Endothelial cell of umbilical vein (primary cell): ENCODE measurements around the gene ZNF525. TPM values are rescaled to one million over a fixed set of nuclear protein-coding genes. Genes with fewer than 3 reads are reported as not detected.
"Not testable (repeated sequence)": the region's sequence is repeated elsewhere in the genome, so short reads cannot be mapped to it uniquely, and the experiment has no call there.

Experiments used
- BruUV-seq: library from RNA; stranded (reverse); fragments of 400-500 nt; replicated peaks from 2 replicates; lab custom pipeline; 2021; lab: Mats Ljungman, UMichigan
- CTCF ChIA-PET: fragments of 300-600, 350-600 bp; sonication (Branson Sonifier 250); formaldehyde crosslinking; loops from one replicate; lab custom pipeline; 2021; ENCODE audit warnings: antibody characterized with exemption, inconsistent platforms; lab: Charles Lee
- POLR2A ChIA-PET: fragments of 300-600, 350-600 bp; sonication (Branson Sonifier 250); formaldehyde crosslinking; loops from one replicate; lab custom pipeline; 2021; ENCODE audit warnings: antibody characterized with exemption, inconsistent platforms; lab: Charles Lee
- DNase-seq: peaks from one replicate; pipeline ENCODE4 v3.0.0-alpha.2; 2011; ENCODE audit warnings: low read depth, low spot score
- FAIRE-seq: peaks from 2 replicates; lab custom pipeline; 2011; peaks lifted over from hg19 to GRCh38; lab: Jason Lieb, UNC
- H2AFZ ChIP-seq: 2 replicates; pipeline ENCODE4 v1.6.0; 2012; ENCODE audit warnings: low read depth, low read length, control low read depth, inconsistent platforms
- H3K27ac ChIP-seq: 2 replicates; pipeline ENCODE4 v1.5.1; 2011; ENCODE audit warnings: low read depth, mild to moderate bottlenecking, control low read depth, low read length, moderate library complexity; ENCODE audit not compliant: insufficient read depth
- H3K27me3 ChIP-seq, 2 experiments: 2 replicates each; pipeline versions ENCODE4 v1.6.0 to v1.6.1; 2011; ENCODE audit warnings: low read length in 2 of 2, mixed read lengths in 1 of 2; ENCODE audit not compliant: control insufficient read depth in 2 of 2, insufficient read depth in 2 of 2
- H3K36me3 ChIP-seq, 2 experiments: 2 replicates in 1 of 2; 3 replicates in 1 of 2; pipeline ENCODE4 v1.5.1; 2011; ENCODE audit warnings: low read length in 2 of 2, mild to moderate bottlenecking in 1 of 2, moderate library complexity in 1 of 2; ENCODE audit not compliant: control insufficient read depth in 2 of 2, insufficient read depth in 2 of 2; ENCODE audit errors: extremely low read depth in 1 of 2
- H3K4me1 ChIP-seq: 3 replicates; pipeline ENCODE4 v1.5.1; 2011; ENCODE audit warnings: mild to moderate bottlenecking, low read length; ENCODE audit not compliant: control insufficient read depth, insufficient read depth; ENCODE audit errors: extremely low read depth
- H3K4me2 ChIP-seq: 2 replicates; pipeline ENCODE4 v1.6.1; 2011; ENCODE audit warnings: low read length, control low read depth, mixed read lengths; ENCODE audit not compliant: insufficient read depth
- H3K4me3 ChIP-seq, 3 experiments: fragments of 200-600 bp in 1 of 3; sonication (generic), shearing (Covaris generic) in 1 of 3; replicated peaks in 1 of 3; 2 replicates each; pipeline ENCODE4 v1.5.1; 2011 to 2016; ENCODE audit warnings: control low read depth in 3 of 3, low read length in 3 of 3, mild to moderate bottlenecking in 2 of 3, inconsistent platforms in 1 of 3, low read depth in 1 of 3, moderate library complexity in 1 of 3; ENCODE audit not compliant: insufficient read depth in 1 of 3
- H3K79me2 ChIP-seq: 2 replicates; pipeline ENCODE4 v1.6.0; 2012; ENCODE audit warnings: low read length, inconsistent platforms; ENCODE audit not compliant: control insufficient read depth, insufficient read depth
- H3K9ac ChIP-seq: replicated peaks from 2 replicates; pipeline ENCODE3; 2011; ENCODE audit warnings: low read length, control low read depth; ENCODE audit not compliant: insufficient read depth; ENCODE audit errors: extremely low read depth
- H3K9me1 ChIP-seq: replicated peaks from 3 replicates; pipeline ENCODE4 v1.6.0; 2011; ENCODE audit warnings: mild to moderate bottlenecking, low read length; ENCODE audit not compliant: control insufficient read depth, insufficient read depth; ENCODE audit errors: extremely low read depth
- H3K9me3 ChIP-seq: replicated peaks from 2 replicates; pipeline ENCODE4 v1.5.1; 2012; ENCODE audit warnings: low read length, inconsistent platforms; ENCODE audit not compliant: control insufficient read depth, insufficient read depth
- H4K20me1 ChIP-seq: replicated peaks from 2 replicates; pipeline ENCODE3; 2011; ENCODE audit warnings: mild to moderate bottlenecking, low read length; ENCODE audit not compliant: control insufficient read depth, insufficient read depth; ENCODE audit errors: extremely low read depth
- EZH2 ChIP-seq: IDR thresholded peaks from 2 replicates; pipeline ENCODE4 v1.6.1; 2012; ENCODE audit warnings: borderline replicate concordance, low read depth, mild to moderate bottlenecking, moderate library complexity, low read length, inconsistent platforms; ENCODE audit not compliant: severe bottlenecking
- FOS ChIP-seq: IDR thresholded peaks from 2 replicates; pipeline ENCODE4 v1.6.1; 2011; ENCODE audit warnings: mild to moderate bottlenecking, low read length, moderate library complexity, borderline replicate concordance; ENCODE audit not compliant: insufficient read depth
- GATA2 ChIP-seq: IDR thresholded peaks from 2 replicates; pipeline ENCODE4 v1.7.0; 2011; ENCODE audit warnings: low read depth, mild to moderate bottlenecking, moderate library complexity, mixed read lengths, low read length; ENCODE audit not compliant: insufficient read length, insufficient read depth
- JUN ChIP-seq: IDR thresholded peaks from 2 replicates; pipeline ENCODE4 v1.6.1; 2011; ENCODE audit warnings: borderline replicate concordance, low read depth; ENCODE audit not compliant: insufficient read length, insufficient read depth
- MYC ChIP-seq: IDR thresholded peaks from one replicate; pipeline ENCODE4 v1.6.1; 2011; ENCODE audit warnings: mild to moderate bottlenecking, low read depth, low read length
- POLR2A ChIP-seq: IDR thresholded peaks from 2 replicates; pipeline ENCODE4 v1.6.1; 2012; ENCODE audit warnings: low read depth, mild to moderate bottlenecking, control low read depth, low read length
- POLR2AphosphoS5 ChIP-seq: IDR thresholded peaks from 2 replicates; pipeline ENCODE4 v1.6.1; 2012; ENCODE audit warnings: low read depth, mild to moderate bottlenecking, control low read depth, low read length, moderate library complexity; ENCODE audit not compliant: insufficient read depth
- dilution Hi-C: fragments of 300-500 bp; cut with MboI; formaldehyde crosslinking; loops from one replicate; pipeline ENCODE4 v1.15.0; 2019; ENCODE audit warnings: low sequenced_read_pairs; ENCODE audit not compliant: extremely low pct_ligation_motif_present
- intact Hi-C: fragments of 100-400 bp; cut with micrococcal nuclease; formaldehyde crosslinking; loops from one replicate; pipeline ENCODE4 v1.10.0; 2022
- polyA plus RNA-seq, 4 experiments: library from polyadenylated mRNA; depleted of rRNA in 3 of 4; stranded (reverse) in 3 of 4; unstranded in 1 of 4; fragments of >200 nt; gene quantifications; 2 replicates each; pipeline versions ENCODE4 v1.2.1 to v1.2.3, GENCODE V29; 2011 to 2012; ENCODE audit warnings: missing spikeins in 1 of 4
- total RNA-seq: library from RNA; stranded (reverse); gene quantifications from 2 replicates; pipeline ENCODE4 v1.2.3, GENCODE V29; 2021
- TF ChIP-seq, protein P1 (sequence below): IDR thresholded peaks from 2 replicates; pipeline ENCODE4 v1.6.1; 2011; ENCODE audit not compliant: insufficient read depth, insufficient read length
- TF ChIP-seq, protein P2 (sequence below), 2 donors: IDR thresholded peaks; 1 replicate in 1 of 2; 2 replicates in 1 of 2; pipeline ENCODE4 v1.5.1; 2011; ENCODE audit warnings: low read length in 2 of 2, mild to moderate bottlenecking in 2 of 2, moderate library complexity in 2 of 2, control low read depth in 1 of 2, inconsistent platforms in 1 of 2, low read depth in 1 of 2; ENCODE audit not compliant: insufficient read depth in 1 of 2; ENCODE audit errors: extremely low read depth in 1 of 2

Gene ZNF525
- total and polyA plus RNA-seq, 2 donors (not counting 3 experiments of a cell fraction or from before 2014, with no cell fraction given) = 0.59 to 3.8 TPM

DNA sequence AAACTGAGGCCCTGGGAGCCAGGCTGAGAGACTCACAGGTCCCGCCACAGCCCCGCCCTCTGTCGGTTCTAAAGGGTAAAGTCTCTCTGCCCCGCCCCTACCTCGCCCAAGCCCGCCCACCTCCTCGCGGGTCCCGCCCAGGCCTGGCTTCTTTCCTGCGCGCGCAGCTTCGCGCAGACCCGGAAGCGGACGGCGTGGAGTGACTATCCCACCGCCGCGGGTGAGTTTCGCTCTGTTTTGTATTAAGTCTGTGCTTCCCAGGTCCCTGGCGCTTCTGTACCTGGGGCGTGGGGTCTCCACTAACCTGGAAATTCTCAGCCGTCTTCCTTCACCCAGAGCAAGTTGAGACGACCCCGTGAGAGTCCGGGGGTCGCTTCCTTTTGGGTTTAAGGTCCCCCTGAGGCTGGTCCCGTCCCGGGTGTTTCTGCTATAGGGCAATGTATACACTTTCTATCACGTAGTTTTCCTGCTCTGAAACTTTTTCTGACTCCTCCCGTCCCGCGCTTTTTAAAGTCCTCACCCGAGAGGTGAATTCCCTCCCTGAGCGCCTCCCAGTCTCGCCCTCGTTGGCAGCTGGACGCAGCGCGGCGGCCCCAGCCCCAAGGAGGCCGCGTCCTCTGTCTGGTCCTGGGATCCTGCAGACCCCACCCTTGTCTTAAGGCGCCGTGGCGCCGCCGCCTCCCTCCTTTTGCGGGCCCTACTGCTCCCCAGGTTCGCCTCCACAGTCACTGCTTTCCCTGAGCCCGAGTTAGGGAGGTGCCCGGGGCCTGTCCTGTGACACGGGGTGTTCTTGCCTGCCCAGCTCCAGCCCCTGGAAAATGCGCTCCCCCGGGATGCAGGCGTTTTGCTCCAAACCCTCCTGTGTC lies 29.7 kb downstream of the ZNF525 start, which contains the start of gene ZNF765:
TSS of gene ZNF765 (plus strand) at position 176 of the 866 bp plus-strand sequence. CDS start 2,867 bp downstream, outside the sequence.
- Histone ChIP-seq H3K79me2 (peaks cover 3% of the 10 kb centered on the region), H3K9me3 (no peaks in the 10 kb centered on the region), H2AFZ (peak within 1 kb of the TSS; percentile 99), H3K4me3 (peak within 1 kb of the TSS; percentile 88 to 95 (median 93)), H3K27ac (peak within 1 kb of the TSS; percentile 71), H3K36me3 (peaks cover 0 to 2% of the 10 kb centered on the region in 2 experiments), H3K27me3 (no peaks in the 10 kb centered on the region), H3K9me1 (no peaks in the 10 kb centered on the region), H3K9ac (peak within 1 kb of the TSS; percentile 73), H3K4me1 (peaks cover 5% of the 10 kb centered on the region), H3K4me2 (peak within 1 kb of the TSS; percentile 78), H4K20me1 (no peaks in the 10 kb centered on the region)
- FAIRE-seq = peak; percentile 81
- intact Hi-C loops = loop anchor here (2.0 to 10.0 kb wide), 5 partner anchors 30 to 200 kb away; partner anchors contain the start of genes ZNF525, ZNF665, ZNF761 and ZNF813
- TF ChIP-seq EZH2 (no peak), GATA2 (no peak), POLR2A (peak; percentile 72), FOS (no peak), MYC (no peak), JUN (no peak), POLR2AphosphoS5 (peak; percentile 49)
- TF ChIP-seq, protein P1, sequence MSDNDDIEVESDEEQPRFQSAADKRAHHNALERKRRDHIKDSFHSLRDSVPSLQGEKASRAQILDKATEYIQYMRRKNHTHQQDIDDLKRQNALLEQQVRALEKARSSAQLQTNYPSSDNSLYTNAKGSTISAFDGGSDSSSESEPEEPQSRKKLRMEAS = no peak
- TF ChIP-seq, protein P2, sequence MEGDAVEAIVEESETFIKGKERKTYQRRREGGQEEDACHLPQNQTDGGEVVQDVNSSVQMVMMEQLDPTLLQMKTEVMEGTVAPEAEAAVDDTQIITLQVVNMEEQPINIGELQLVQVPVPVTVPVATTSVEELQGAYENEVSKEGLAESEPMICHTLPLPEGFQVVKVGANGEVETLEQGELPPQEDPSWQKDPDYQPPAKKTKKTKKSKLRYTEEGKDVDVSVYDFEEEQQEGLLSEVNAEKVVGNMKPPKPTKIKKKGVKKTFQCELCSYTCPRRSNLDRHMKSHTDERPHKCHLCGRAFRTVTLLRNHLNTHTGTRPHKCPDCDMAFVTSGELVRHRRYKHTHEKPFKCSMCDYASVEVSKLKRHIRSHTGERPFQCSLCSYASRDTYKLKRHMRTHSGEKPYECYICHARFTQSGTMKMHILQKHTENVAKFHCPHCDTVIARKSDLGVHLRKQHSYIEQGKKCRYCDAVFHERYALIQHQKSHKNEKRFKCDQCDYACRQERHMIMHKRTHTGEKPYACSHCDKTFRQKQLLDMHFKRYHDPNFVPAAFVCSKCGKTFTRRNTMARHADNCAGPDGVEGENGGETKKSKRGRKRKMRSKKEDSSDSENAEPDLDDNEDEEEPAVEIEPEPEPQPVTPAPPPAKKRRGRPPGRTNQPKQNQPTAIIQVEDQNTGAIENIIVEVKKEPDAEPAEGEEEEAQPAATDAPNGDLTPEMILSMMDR (IDR thresholded peaks at IDR 0.05; ENCODE audit: extremely low read depth in 1 of 2, insufficient read depth in 1 of 2, low read depth in 1 of 2, low read length in 2 of 2) = peak in 1 of 2 donors; percentile 66
- ChIA-PET POLR2A (no interaction called here), CTCF (interaction anchor here (1.5 to 1.6 kb wide), 2 partner anchors 30 to 200 kb away, joined by 8 to 10 read pairs; no protein-coding TSS in a partner anchor)
- TSS peak; percentile 79 for BruUV-seq
- dilution Hi-C loops = no loop called here
- DNase-seq = peak; percentile 91

DNA sequence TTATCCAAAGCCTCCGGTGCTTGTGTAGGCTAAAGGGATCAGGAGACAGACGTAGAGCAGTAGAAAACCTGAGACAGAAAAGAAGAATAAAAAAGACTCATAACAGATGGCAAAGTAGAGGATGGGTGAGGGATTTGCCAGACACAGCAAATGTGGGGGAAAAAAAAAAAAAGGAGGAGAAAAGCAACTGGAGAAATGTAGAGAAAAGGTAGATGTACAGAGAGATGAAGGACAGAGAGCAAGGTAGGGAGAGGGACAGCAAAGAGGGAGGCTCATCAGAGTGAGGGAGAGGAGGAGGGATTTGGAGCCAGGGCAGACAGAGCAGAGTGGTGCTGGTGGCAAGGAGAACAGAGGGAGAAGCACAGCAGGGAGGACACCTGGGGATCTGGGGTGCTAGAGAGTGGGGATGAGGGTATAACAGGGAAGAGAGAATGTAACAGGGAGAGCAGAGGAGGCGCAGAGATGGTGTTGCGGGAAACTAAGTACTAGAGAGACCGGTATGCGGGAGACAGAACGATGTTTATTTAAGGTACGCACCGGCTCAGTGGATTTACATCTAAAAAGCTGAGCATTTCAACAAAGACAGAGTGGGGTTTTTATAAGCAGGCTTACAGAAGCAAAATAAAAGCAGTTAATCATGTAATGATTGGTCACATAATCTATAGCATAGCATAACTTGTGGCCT lies 30.5 kb downstream of the ZNF525 start:
- CTCF ChIA-PET, DNase-seq, H3K9me1 ChIP-seq, H3K36me3 ChIP-seq, H3K9me3 ChIP-seq, H4K20me1 ChIP-seq, H3K27me3 ChIP-seq, H3K4me1 ChIP-seq, POLR2A ChIA-PET, H3K79me2 ChIP-seq, FAIRE-seq, BruUV-seq, dilution Hi-C loops: not testable (repeated sequence)
- H3K4me2 ChIP-seq = peak overlapping the region; percentile 78
- H3K4me3 ChIP-seq = peak overlapping the region; percentile 88 to 95 (median 93)
- intact Hi-C loops = loop anchor here (2.0 to 10.0 kb wide), 5 partner anchors 31 to 201 kb away; partner anchors contain the start of genes ZNF525, ZNF665, ZNF761 and ZNF813
- H2AFZ ChIP-seq = peak overlapping the region; percentile 95
- peak overlapping the region; percentile 73 for H3K9ac ChIP-seq
- peak overlapping the region; percentile 71 for H3K27ac ChIP-seq
